Measurements from ENCODE around the gene PGC.

Gene PGC

GRCh38 chr6:41739041-41739440 lies 8.2 kb downstream of the PGC start:
- H3K9me3 ChIP-seq (ENCODE audit: insufficient read depth, low read length), result no peaks in the 10 kb centered on the region
- TF ChIP-seq EZH2phosphoT487 (IDR thresholded peaks at IDR 0.05; ENCODE audit: low read depth) (no peak), CTCF (IDR thresholded peaks at IDR 0.05; ENCODE audit: low read depth, low read length) (no peak)
- no peak overlapping the region for H2AFZ ChIP-seq (ENCODE audit: low read depth, low read length)
- no peak overlapping the region for H3K4me3 ChIP-seq (ENCODE audit: low read length)
- no peak overlapping the region for H3K4me2 ChIP-seq (ENCODE audit: low read length)
- no peak overlapping the region for H3K27ac ChIP-seq (ENCODE audit: low read length)
- peaks cover 8% of the 10 kb centered on the region for H3K4me1 ChIP-seq (ENCODE audit: low read length)
- 0 out of 2 replicates have a peak, but pooled peaks cover 4% of the 10 kb centered on the region for H3K27me3 ChIP-seq (ENCODE audit: low read depth, low read length)
- H3K79me2 ChIP-seq (ENCODE audit: low read length), result no peaks in the 10 kb centered on the region; the same call in 1 of the 2 replicates
- no peak overlapping the region for H3K9ac ChIP-seq (ENCODE audit: low read length)
- no peaks in the 10 kb centered on the region for H3K36me3 ChIP-seq (replicated peaks; ENCODE audit: low read depth, low read length)
- no peaks in the 10 kb centered on the region for H4K20me1 ChIP-seq (ENCODE audit: insufficient read depth, low read length)

DNA sequence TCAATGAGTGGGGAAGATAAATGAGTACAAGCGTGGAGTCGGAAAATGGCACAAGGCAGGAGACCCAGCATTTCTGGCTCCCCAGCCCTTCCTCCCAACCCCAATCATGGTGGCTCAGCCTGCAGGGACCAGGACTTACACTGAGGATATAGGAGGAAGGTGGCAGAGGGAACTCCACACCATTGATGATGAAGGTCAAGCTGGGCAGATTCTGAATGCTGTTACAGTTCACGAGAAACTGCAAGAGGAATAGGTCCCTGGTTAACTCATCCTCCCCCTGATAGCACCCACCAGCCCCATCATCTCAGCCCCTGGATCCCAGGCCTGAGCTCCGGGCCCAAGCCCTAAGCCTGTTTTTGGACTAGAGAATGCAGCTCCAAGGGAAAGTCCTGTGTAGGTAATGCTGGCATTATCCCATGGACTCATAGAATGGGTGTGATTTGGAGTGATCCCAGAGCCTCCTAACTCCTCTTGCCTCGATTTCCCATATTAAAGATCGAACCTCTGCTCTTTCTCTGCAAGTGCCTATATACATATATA lies 9.5 kb downstream of the PGC start:
- Histone ChIP-seq H3K79me2 (ENCODE audit: low read length) (peaks cover 12% of the 10 kb centered on the region), H3K4me2 (ENCODE audit: low read length) (no peak overlapping the region), H4K20me1 (ENCODE audit: insufficient read depth, low read length) (no peaks in the 10 kb centered on the region), H3K9me3 (ENCODE audit: insufficient read depth, low read length) (no peaks in the 10 kb centered on the region), H3K27me3 (ENCODE audit: low read depth, low read length) (0 out of 2 replicates have a peak, but pooled peaks cover 4% of the 10 kb centered on the region), H3K9ac (ENCODE audit: low read length) (no peak overlapping the region), H3K36me3 (replicated peaks; ENCODE audit: low read depth, low read length) (peaks cover 4% of the 10 kb centered on the region), H3K4me1 (ENCODE audit: low read length) (peaks cover 13% of the 10 kb centered on the region), H2AFZ (ENCODE audit: low read depth, low read length) (no peak overlapping the region), H3K27ac (ENCODE audit: low read length) (no peak overlapping the region), H3K4me3 (ENCODE audit: low read length) (no peak overlapping the region)
- no peak for TF ChIP-seq EZH2phosphoT487 (IDR thresholded peaks at IDR 0.05; ENCODE audit: low read depth)
- no peak for TF ChIP-seq CTCF (IDR thresholded peaks at IDR 0.05; ENCODE audit: low read depth, low read length)

GRCh38 chr6:41736800-41737555 lies 10.2 kb downstream of the PGC start:
- Histone ChIP-seq H2AFZ (ENCODE audit: low read depth, low read length) (no peak overlapping the region), H3K4me3 (ENCODE audit: low read length) (no peak overlapping the region), H3K79me2 (ENCODE audit: low read length) (peaks cover 19% of the 10 kb centered on the region), H3K9me3 (ENCODE audit: insufficient read depth, low read length) (no peaks in the 10 kb centered on the region), H3K4me1 (ENCODE audit: low read length) (peaks cover 13% of the 10 kb centered on the region), H3K9ac (ENCODE audit: low read length) (no peak overlapping the region), H3K4me2 (ENCODE audit: low read length) (no peak overlapping the region), H3K36me3 (replicated peaks; ENCODE audit: low read depth, low read length) (peaks cover 9% of the 10 kb centered on the region), H3K27me3 (ENCODE audit: low read depth, low read length) (0 out of 2 replicates have a peak, but pooled peaks cover 4% of the 10 kb centered on the region), H3K27ac (ENCODE audit: low read length) (no peak overlapping the region), H4K20me1 (ENCODE audit: insufficient read depth, low read length) (no peaks in the 10 kb centered on the region)
- TF ChIP-seq CTCF (IDR thresholded peaks at IDR 0.05; ENCODE audit: low read depth, low read length) (no peak), EZH2phosphoT487 (IDR thresholded peaks at IDR 0.05; ENCODE audit: low read depth) (no peak)

- TF ChIP-seq EZH2phosphoT487 (IDR thresholded peaks at IDR 0.05; ENCODE audit: low read depth) (no peak), CTCF (IDR thresholded peaks at IDR 0.05; ENCODE audit: low read depth, low read length) (no peak)
- H3K4me3 ChIP-seq (ENCODE audit: low read length), result peak overlapping the region; percentile 74
- 0 out of 2 replicates have a peak, but pooled peaks cover 2% of the 10 kb centered on the region for H4K20me1 ChIP-seq (ENCODE audit: insufficient read depth, low read length)
- no peak overlapping the region for H3K9ac ChIP-seq (ENCODE audit: low read length)
- H3K27me3 ChIP-seq (ENCODE audit: low read depth, low read length), result 0 out of 2 replicates have a peak, but pooled peaks cover 4% of the 10 kb centered on the region
- H3K27ac ChIP-seq (ENCODE audit: low read length), result no peak overlapping the region
- no peaks in the 10 kb centered on the region for H3K9me3 ChIP-seq (ENCODE audit: insufficient read depth, low read length)
- H3K36me3 ChIP-seq (replicated peaks; ENCODE audit: low read depth, low read length), result peaks cover 16% of the 10 kb centered on the region
- H3K4me1 ChIP-seq (ENCODE audit: low read length), result peaks cover 18% of the 10 kb centered on the region
- H3K79me2 ChIP-seq (ENCODE audit: low read length), result peaks cover 26% of the 10 kb centered on the region
- peak overlapping the region; percentile 99 for H3K4me2 ChIP-seq (ENCODE audit: low read length)
- H2AFZ ChIP-seq (ENCODE audit: low read depth, low read length), result no peak overlapping the region
These were observed 10.9 kb downstream of the PGC start for GRCh38 chr6:41736186-41736733.
